Measurements from ENCODE around the gene SLC45A3. TPM values are rescaled to one million over a fixed set of nuclear protein-coding genes. Genes with fewer than 3 reads are reported as not detected.

SLC45A3 gene
- polyA plus RNA-seq, 1 experiment, result 1.7 TPM

DNA sequence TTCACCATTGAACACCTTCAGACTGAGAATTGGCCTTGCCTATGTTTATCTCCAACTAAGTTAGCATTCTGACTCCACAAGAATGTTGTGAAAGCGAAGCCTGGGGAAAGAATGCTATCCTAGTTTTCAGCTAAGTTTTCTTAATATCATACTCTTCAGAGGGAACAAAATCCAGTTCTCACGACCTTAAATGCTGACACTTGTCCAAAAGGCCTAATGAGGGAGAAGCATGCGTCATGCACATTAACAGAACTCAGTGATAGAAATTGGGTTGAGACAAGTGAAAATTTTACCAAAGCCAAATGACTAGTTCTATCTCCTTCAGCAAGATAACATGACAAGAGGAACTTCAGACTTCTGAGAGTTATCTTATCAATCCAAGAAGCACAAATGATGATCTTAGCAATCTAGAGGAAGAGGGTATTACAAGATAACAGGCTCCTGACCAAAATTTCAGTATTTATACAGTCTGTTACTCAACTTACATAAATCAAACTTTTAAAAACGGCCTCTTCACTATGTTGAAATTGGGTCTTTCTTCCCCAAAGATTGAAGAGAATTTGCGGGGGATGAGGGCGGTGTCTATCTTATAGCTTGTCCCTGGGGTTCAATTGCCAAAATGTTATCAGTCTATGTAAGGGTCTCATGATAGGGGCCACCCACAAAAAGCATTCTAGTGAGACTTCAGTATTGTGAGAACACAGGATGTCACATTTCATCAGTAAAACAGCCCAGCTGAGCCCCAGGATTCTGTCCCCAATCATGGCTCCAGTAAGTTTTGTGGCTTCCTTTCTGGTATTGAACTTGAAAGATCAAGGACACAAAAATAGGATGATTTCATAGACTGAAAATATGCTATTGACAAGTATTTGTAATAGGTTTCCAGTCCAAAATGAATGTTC, 26.5 kb upstream of the SLC45A3 start:
- Histone ChIP-seq H3K27ac (ENCODE audit: low read depth, low read length) (no peak overlapping the region), H3K27me3 (ENCODE audit: control insufficient read depth, insufficient read depth, low read length) (no peaks in the 10 kb centered on the region), H3K9me3 (ENCODE audit: control insufficient read depth, insufficient read depth, low read length) (no peaks in the 10 kb centered on the region), H3K4me3 (ENCODE audit: low read depth, low read length) (no peak overlapping the region)
- ChIA-PET CTCF (interaction anchor here (2.9 to 10.1 kb wide), 2 partner anchors 49 to 114 kb away, joined by 27 to 339 read pairs; no protein-coding TSS in a partner anchor), POLR2A (interaction anchor here (0.6 to 0.7 kb wide), 2 partner anchors 270 to 532 kb away, joined by 3 to 4 read pairs; no protein-coding TSS in a partner anchor)
- DNase-seq (ENCODE audit: low read depth, low spot score), result no peak
- TF ChIP-seq, protein P1, sequence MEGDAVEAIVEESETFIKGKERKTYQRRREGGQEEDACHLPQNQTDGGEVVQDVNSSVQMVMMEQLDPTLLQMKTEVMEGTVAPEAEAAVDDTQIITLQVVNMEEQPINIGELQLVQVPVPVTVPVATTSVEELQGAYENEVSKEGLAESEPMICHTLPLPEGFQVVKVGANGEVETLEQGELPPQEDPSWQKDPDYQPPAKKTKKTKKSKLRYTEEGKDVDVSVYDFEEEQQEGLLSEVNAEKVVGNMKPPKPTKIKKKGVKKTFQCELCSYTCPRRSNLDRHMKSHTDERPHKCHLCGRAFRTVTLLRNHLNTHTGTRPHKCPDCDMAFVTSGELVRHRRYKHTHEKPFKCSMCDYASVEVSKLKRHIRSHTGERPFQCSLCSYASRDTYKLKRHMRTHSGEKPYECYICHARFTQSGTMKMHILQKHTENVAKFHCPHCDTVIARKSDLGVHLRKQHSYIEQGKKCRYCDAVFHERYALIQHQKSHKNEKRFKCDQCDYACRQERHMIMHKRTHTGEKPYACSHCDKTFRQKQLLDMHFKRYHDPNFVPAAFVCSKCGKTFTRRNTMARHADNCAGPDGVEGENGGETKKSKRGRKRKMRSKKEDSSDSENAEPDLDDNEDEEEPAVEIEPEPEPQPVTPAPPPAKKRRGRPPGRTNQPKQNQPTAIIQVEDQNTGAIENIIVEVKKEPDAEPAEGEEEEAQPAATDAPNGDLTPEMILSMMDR (IDR thresholded peaks at IDR 0.05; ENCODE audit: low read depth, low read length), result no peak

DNA sequence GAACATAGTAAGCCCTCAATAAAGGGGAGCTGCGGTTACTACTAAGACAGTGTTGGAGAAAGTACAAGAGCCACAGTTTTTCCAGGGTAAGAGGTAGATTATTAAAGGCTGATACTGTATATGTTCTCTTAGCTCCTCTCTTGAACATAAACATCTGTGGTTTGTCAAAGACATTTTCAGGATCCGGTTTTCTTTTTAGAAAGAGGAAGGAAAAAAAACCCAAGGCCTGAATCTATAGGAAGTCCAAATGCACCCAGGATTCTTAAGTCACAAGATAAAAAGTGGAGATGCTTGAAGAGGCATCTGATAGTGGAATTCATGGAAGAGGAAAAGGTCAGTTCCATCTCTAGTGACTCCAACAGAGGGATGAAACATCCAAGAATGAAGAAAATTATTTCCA, 24.6 kb upstream of the SLC45A3 start:
- no peaks in the 10 kb centered on the region for H3K27me3 ChIP-seq (ENCODE audit: control insufficient read depth, insufficient read depth, low read length)
- no peaks in the 10 kb centered on the region for H3K9me3 ChIP-seq (ENCODE audit: control insufficient read depth, insufficient read depth, low read length)
- no peak for DNase-seq (ENCODE audit: low read depth, low spot score)
- H3K4me3 ChIP-seq (ENCODE audit: low read depth, low read length), result no peak overlapping the region
- POLR2A ChIA-PET, result no interaction called here
- no peak overlapping the region for H3K27ac ChIP-seq (ENCODE audit: low read depth, low read length)
- TF ChIP-seq, protein P1 (IDR thresholded peaks at IDR 0.05; ENCODE audit: low read depth, low read length), result no peak
- CTCF ChIA-PET, result interaction anchor here (0.6 to 1.2 kb wide), 3 partner anchors 46 to 106 kb away, joined by 3 to 6 read pairs (median 3); no protein-coding TSS in a partner anchor

DNA sequence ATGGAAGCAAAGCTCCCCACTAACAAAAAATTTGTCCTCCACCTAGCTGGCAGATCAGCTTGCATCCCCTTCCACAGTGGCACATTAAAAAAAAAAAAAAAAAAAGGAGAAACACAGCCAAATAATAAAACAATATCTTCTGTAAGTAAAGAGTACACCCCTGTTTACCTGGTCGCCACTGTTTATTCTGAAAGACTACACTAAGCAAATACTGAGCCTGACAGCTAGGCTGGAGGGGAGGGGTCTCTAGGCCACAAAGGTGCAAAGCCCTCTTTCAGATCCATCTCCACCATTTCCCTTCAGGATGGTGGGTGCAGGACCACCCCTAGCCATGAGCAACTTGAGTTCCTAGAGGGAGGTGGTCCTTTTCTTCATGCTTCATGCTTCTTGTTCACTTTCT, 22.8 kb upstream of the SLC45A3 start:
- H3K27me3 ChIP-seq (ENCODE audit: control insufficient read depth, insufficient read depth, low read length), result no peaks in the 10 kb centered on the region
- TF ChIP-seq, protein P1 (IDR thresholded peaks at IDR 0.05; ENCODE audit: low read depth, low read length), result no peak
- DNase-seq (ENCODE audit: low read depth, low spot score), result no peak
- CTCF ChIA-PET, result interaction anchor here (0.7 to 2.1 kb wide), 4 partner anchors 8 to 111 kb away, joined by 3 to 11 read pairs (median 7); no protein-coding TSS in a partner anchor
- no peak overlapping the region for H3K4me3 ChIP-seq (ENCODE audit: low read depth, low read length)
- no peak overlapping the region for H3K27ac ChIP-seq (ENCODE audit: low read depth, low read length)
- POLR2A ChIA-PET, result no interaction called here
- no peaks in the 10 kb centered on the region for H3K9me3 ChIP-seq (ENCODE audit: control insufficient read depth, insufficient read depth, low read length)

DNA sequence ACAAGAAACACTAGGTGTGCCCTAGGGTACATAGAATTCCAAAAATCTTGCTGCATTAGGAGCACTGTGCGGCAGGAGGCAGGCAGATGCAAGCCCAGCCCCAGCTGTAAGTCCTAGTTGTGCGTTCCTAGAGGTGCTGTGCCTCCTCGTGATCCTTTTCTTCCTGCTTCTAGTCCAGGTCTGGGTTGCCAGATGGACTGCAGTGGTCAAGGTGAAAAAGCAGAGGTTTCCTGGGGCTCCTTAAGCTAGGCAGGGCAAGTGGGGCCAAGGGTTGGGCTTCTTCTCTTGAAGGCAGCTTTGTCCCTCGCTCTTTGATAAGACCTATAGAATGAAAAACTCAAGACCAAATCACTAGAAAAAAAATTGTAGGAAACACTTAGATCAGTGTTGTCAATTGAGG, 21.6 kb upstream of the SLC45A3 start:
- H3K27ac ChIP-seq (ENCODE audit: low read depth, low read length), result no peak overlapping the region
- DNase-seq (ENCODE audit: low read depth, low spot score), result no peak
- no peaks in the 10 kb centered on the region for H3K27me3 ChIP-seq (ENCODE audit: control insufficient read depth, insufficient read depth, low read length)
- no peaks in the 10 kb centered on the region for H3K9me3 ChIP-seq (ENCODE audit: control insufficient read depth, insufficient read depth, low read length)
- ChIA-PET CTCF (interaction anchor here (0.6 to 2.1 kb wide), 3 partner anchors 10 to 44 kb away, joined by 3 to 11 read pairs (median 8); no protein-coding TSS in a partner anchor), POLR2A (no interaction called here)
- no peak overlapping the region for H3K4me3 ChIP-seq (ENCODE audit: low read depth, low read length)
- TF ChIP-seq, protein P1 (IDR thresholded peaks at IDR 0.05; ENCODE audit: low read depth, low read length), result no peak

DNA sequence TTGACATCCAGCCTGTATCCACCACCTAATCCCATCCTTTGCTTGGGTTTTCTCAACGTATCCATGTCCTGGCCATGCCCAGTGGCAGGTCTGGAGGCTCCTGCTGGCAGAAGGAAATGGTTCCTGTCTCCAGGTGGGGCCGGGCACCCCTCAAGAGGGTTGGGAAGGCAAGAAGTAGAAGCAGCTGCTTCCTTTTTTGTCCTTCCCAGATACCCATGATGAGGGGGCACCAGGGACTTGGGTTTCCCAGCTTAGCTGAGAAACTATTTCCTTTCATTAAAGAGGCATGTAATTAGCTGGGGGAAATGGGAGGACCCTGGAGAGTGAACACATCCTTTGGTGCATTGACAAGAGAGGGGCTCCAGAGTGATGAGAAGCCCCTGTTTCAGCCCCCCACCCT, 21.1 kb upstream of the SLC45A3 start:
- Histone ChIP-seq H3K9me3 (ENCODE audit: control insufficient read depth, insufficient read depth, low read length) (no peaks in the 10 kb centered on the region), H3K27ac (ENCODE audit: low read depth, low read length) (no peak overlapping the region), H3K27me3 (ENCODE audit: control insufficient read depth, insufficient read depth, low read length) (no peaks in the 10 kb centered on the region), H3K4me3 (ENCODE audit: low read depth, low read length) (no peak overlapping the region)
- TF ChIP-seq, protein P1 (IDR thresholded peaks at IDR 0.05; ENCODE audit: low read depth, low read length), result no peak
- POLR2A ChIA-PET, result no interaction called here
- CTCF ChIA-PET, result interaction anchor here (0.6 to 2.1 kb wide), 4 partner anchors 10 to 43 kb away, joined by 3 to 11 read pairs (median 6); no protein-coding TSS in a partner anchor
- DNase-seq (ENCODE audit: low read depth, low spot score), result no peak

Measured in AG04450 (cell line).